Keratinocyte (primary cell): ENCODE results near the gene RMND1. TPM values are rescaled to one million over a fixed set of nuclear protein-coding genes. Genes with fewer than 3 reads are reported as not detected.
"Not testable (repeated sequence)": the region's sequence is repeated elsewhere in the genome, so short reads cannot be mapped to it uniquely, and the experiment has no call there.

Experiments
- DNase-seq: peaks from one replicate; pipeline ENCODE4 v3.0.0-alpha.2; 2011; ENCODE audit warnings: low read depth, missing footprints, low spot score
- FAIRE-seq: peaks from 2 replicates; lab custom pipeline; 2011; peaks lifted over from hg19 to GRCh38; lab: Jason Lieb, UNC
- H2AFZ ChIP-seq: 2 replicates; pipeline ENCODE4 v1.6.0; 2012; ENCODE audit warnings: low read length, control low read depth, inconsistent platforms; ENCODE audit not compliant: control insufficient read depth
- H3K27ac ChIP-seq: 2 replicates; pipeline ENCODE4 v1.5.1; 2011; ENCODE audit warnings: low read length; ENCODE audit not compliant: control insufficient read depth, insufficient read depth
- H3K27me3 ChIP-seq: 3 replicates; pipeline ENCODE4 v1.6.0; 2011; ENCODE audit warnings: low read length; ENCODE audit not compliant: control insufficient read depth, insufficient read depth; ENCODE audit errors: extremely low read depth
- H3K36me3 ChIP-seq, 2 experiments: 2 replicates in 1 of 2; 3 replicates in 1 of 2; pipeline ENCODE4 v1.5.1; 2011; ENCODE audit warnings: low read length in 2 of 2, mild to moderate bottlenecking in 1 of 2; ENCODE audit not compliant: control insufficient read depth in 2 of 2, insufficient read depth in 2 of 2; ENCODE audit errors: extremely low read depth in 1 of 2
- H3K4me1 ChIP-seq: 3 replicates; pipeline ENCODE4 v1.5.1; 2011; ENCODE audit warnings: low read length; ENCODE audit not compliant: control insufficient read depth, insufficient read depth; ENCODE audit errors: extremely low read depth
- H3K4me2 ChIP-seq: 3 replicates; pipeline ENCODE4 v1.6.0; 2011; ENCODE audit warnings: low read depth, low read length; ENCODE audit not compliant: control insufficient read depth, insufficient read depth; ENCODE audit errors: extremely low read depth
- H3K4me3 ChIP-seq, 3 experiments: fragments of 200-600 bp in 1 of 3; sonication (generic) in 1 of 3; 2 replicates in 2 of 3; 3 replicates in 1 of 3; pipeline ENCODE4 v1.5.1; 2011 to 2016; ENCODE audit warnings: low read length in 3 of 3, mild to moderate bottlenecking in 3 of 3, control low read depth in 2 of 3, inconsistent platforms in 1 of 3, low read depth in 1 of 3, mixed read lengths in 1 of 3, mixed run types in 1 of 3, moderate library complexity in 1 of 3; ENCODE audit not compliant: control insufficient read depth in 2 of 3, insufficient read depth in 2 of 3; ENCODE audit errors: extremely low read depth in 1 of 3
- H3K79me2 ChIP-seq: 2 replicates; pipeline ENCODE4 v1.6.0; 2012; ENCODE audit warnings: low read length; ENCODE audit not compliant: control insufficient read depth, insufficient read depth
- H3K9ac ChIP-seq: 3 replicates; pipeline ENCODE4 v1.6.0; 2011; ENCODE audit warnings: low read length; ENCODE audit not compliant: control insufficient read depth, insufficient read depth; ENCODE audit errors: extremely low read depth
- H3K9me1 ChIP-seq: 3 replicates; pipeline ENCODE4 v1.6.0; 2011; ENCODE audit warnings: low read length; ENCODE audit not compliant: control insufficient read depth, insufficient read depth; ENCODE audit errors: extremely low read depth
- H3K9me3 ChIP-seq: 2 replicates; pipeline ENCODE4 v1.5.1; 2012; ENCODE audit warnings: low read depth, low read length; ENCODE audit not compliant: control insufficient read depth
- H4K20me1 ChIP-seq: 3 replicates; pipeline ENCODE4 v1.6.0; 2011; ENCODE audit warnings: low read length; ENCODE audit not compliant: control insufficient read depth, insufficient read depth; ENCODE audit errors: extremely low read depth
- EZH2 ChIP-seq: IDR thresholded peaks from one replicate; pipeline ENCODE4 v1.6.1; 2012; ENCODE audit warnings: inconsistent platforms, mild to moderate bottlenecking, low read length, moderate library complexity
- dilution Hi-C: fragments of 300-500 bp; cut with MboI; formaldehyde crosslinking; loops from one replicate; pipeline ENCODE4 v1.7.0; 2020; ENCODE audit warnings: low sequenced_read_pairs; ENCODE audit not compliant: extremely low pct_ligation_motif_present
- polyA plus RNA-seq, 5 experiments: library from polyadenylated mRNA; depleted of rRNA in 3 of 5; stranded (reverse) in 3 of 5; stranded (forward) in 1 of 5; unstranded in 1 of 5; fragments of >200 nt; gene quantifications; 1 replicate in 1 of 5; 2 replicates in 3 of 5; 3 replicates in 1 of 5; pipeline versions ENCODE4 v1.2.1 to v1.2.3, GENCODE V29; 2011 to 2012; ENCODE audit warnings: missing spikeins in 2 of 5, low read depth in 1 of 5, low replicate concordance in 1 of 5
- TF ChIP-seq, protein P1 (sequence below), 3 experiments: IDR thresholded peaks in 1 of 3; conservative IDR thresholded peaks in 1 of 3; optimal IDR thresholded peaks in 1 of 3; 2 replicates in 2 of 3; 3 replicates in 1 of 3; pipeline versions ENCODE3 to v1.5.1; 2011; ENCODE audit warnings: low read length in 3 of 3, mild to moderate bottlenecking in 3 of 3, moderate library complexity in 2 of 3, control low read depth in 1 of 3, inconsistent platforms in 1 of 3; ENCODE audit not compliant: insufficient read depth in 2 of 3; ENCODE audit errors: extremely low read depth in 1 of 3

Gene RMND1
- polyA plus RNA-seq, 1 donor (not counting 4 experiments of a cell fraction or from before 2014, with no cell fraction given): 23.1 TPM

DNA sequence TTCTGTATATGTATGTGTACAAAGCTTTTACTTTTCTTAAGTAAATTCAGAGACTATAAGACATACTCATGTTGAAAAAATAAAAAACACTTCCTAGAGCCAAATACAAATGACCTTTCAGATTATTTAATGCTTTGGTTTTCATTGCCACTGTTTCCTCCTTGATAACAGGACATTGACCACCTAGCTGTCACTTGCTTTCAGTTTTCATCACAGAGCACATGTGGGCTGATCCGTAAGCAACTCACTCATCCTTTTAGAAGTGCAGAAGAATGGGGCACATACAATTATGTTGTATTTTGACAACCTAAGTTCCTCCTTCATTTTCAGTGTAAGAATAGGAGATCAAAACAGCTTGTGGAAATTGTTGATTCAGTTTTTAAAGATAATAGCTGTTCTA is 66.7 kb downstream of the RMND1 start:
- H2AFZ ChIP-seq: no peak overlapping the region
- H3K36me3 ChIP-seq: peaks cover 0 to 2% of the 10 kb centered on the region in 2 experiments
- dilution Hi-C loops: no loop called here
- no peak overlapping the region for H3K4me2 ChIP-seq
- no peak overlapping the region for H3K27ac ChIP-seq
- no peaks in the 10 kb centered on the region for H3K9me1 ChIP-seq
- no peaks in the 10 kb centered on the region for H4K20me1 ChIP-seq
- DNase-seq: no peak
- no peak for FAIRE-seq
- H3K4me1 ChIP-seq: peaks cover 18% of the 10 kb centered on the region
- no peak overlapping the region for H3K4me3 ChIP-seq
- no peaks in the 10 kb centered on the region for H3K27me3 ChIP-seq
- H3K9me3 ChIP-seq: no peaks in the 10 kb centered on the region
- H3K79me2 ChIP-seq: peaks cover 51% of the 10 kb centered on the region
- no peak overlapping the region for H3K9ac ChIP-seq
- TF ChIP-seq, protein P1, sequence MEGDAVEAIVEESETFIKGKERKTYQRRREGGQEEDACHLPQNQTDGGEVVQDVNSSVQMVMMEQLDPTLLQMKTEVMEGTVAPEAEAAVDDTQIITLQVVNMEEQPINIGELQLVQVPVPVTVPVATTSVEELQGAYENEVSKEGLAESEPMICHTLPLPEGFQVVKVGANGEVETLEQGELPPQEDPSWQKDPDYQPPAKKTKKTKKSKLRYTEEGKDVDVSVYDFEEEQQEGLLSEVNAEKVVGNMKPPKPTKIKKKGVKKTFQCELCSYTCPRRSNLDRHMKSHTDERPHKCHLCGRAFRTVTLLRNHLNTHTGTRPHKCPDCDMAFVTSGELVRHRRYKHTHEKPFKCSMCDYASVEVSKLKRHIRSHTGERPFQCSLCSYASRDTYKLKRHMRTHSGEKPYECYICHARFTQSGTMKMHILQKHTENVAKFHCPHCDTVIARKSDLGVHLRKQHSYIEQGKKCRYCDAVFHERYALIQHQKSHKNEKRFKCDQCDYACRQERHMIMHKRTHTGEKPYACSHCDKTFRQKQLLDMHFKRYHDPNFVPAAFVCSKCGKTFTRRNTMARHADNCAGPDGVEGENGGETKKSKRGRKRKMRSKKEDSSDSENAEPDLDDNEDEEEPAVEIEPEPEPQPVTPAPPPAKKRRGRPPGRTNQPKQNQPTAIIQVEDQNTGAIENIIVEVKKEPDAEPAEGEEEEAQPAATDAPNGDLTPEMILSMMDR (optimal IDR thresholded peaks at IDR 0.05 in 1 of 3, IDR thresholded peaks at IDR 0.05 in 1 of 3, conservative IDR thresholded peaks at IDR 0.05 in 1 of 3; ENCODE audit: extremely low read depth in 1 of 3, insufficient read depth in 2 of 3, low read length in 3 of 3): no peak
- no peak for TF ChIP-seq EZH2

DNA sequence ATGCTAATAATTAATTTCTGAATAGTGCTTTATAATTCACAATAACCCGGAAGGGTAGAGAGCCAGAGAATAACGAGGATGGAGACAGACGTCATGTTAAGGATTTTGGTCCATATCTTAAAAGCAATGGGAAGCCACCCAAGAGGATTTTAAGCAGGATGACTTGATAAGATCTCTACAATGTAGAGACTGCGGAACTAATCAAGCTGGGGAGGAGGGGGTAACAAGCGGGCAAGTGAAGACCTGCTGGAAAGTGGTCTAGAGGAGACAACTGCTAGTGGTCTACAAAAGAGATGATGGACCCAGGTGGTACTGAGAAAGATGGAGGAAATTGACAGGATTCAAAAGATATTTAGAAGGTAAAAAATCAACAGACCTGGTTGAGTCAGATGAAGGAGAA is 67.8 kb downstream of the RMND1 start:
- dilution Hi-C loops: no loop called here
- H3K4me3 ChIP-seq: no peak overlapping the region
- H3K4me2 ChIP-seq: no peak overlapping the region
- peaks cover 0 to 2% of the 10 kb centered on the region in 2 experiments for H3K36me3 ChIP-seq
- no peak overlapping the region for H3K9ac ChIP-seq
- H3K9me1 ChIP-seq: no peaks in the 10 kb centered on the region
- DNase-seq (no peak), FAIRE-seq (no peak)
- no peaks in the 10 kb centered on the region for H3K27me3 ChIP-seq
- H3K4me1 ChIP-seq: peaks cover 17% of the 10 kb centered on the region
- no peak overlapping the region for H3K27ac ChIP-seq
- no peak overlapping the region for H2AFZ ChIP-seq
- no peaks in the 10 kb centered on the region for H4K20me1 ChIP-seq
- no peaks in the 10 kb centered on the region for H3K9me3 ChIP-seq
- H3K79me2 ChIP-seq: peaks cover 52% of the 10 kb centered on the region
- TF ChIP-seq, protein P1 (optimal IDR thresholded peaks at IDR 0.05 in 1 of 3, IDR thresholded peaks at IDR 0.05 in 1 of 3, conservative IDR thresholded peaks at IDR 0.05 in 1 of 3; ENCODE audit: extremely low read depth in 1 of 3, insufficient read depth in 2 of 3, low read length in 3 of 3): no peak
- TF ChIP-seq EZH2: no peak

DNA sequence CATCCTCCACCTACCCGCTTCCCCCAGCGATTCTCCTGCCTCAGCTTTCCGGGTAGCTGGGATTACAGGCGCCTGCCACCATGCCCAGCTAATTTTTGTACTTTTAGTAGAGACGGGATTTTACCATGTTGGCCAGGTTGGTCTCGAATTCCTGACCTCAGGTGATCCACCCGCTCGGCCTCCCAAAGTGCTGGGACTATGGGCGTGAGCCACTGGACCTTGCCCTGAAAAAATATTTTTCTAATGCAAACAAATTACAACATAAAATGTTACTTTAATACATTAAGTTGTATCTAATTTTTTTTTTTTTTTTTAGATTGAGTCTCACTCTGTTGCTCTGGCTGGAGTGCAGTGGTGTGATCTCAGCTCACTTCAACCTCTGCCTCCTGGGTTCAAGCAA is 69.3 kb downstream of the RMND1 start:
- H3K9ac ChIP-seq, H3K4me3 ChIP-seq, H3K4me2 ChIP-seq, H4K20me1 ChIP-seq, H2AFZ ChIP-seq, DNase-seq, H3K9me3 ChIP-seq, dilution Hi-C loops, H3K27ac ChIP-seq, FAIRE-seq, H3K27me3 ChIP-seq, H3K36me3 ChIP-seq, H3K9me1 ChIP-seq: not testable (repeated sequence)
- peaks cover 11% of the 10 kb centered on the region for H3K4me1 ChIP-seq
- peaks cover 51% of the 10 kb centered on the region for H3K79me2 ChIP-seq
